GM19099 (cell line): ENCODE measurements around the gene APMAP.

ENCODE experiments used
- POLR2A ChIP-seq: IDR thresholded peaks from 3 replicates; pipeline ENCODE4 v1.6.1; 2011; ENCODE audit warnings: low read depth; ENCODE audit not compliant: insufficient read length; ENCODE audit errors: extremely low read depth

The APMAP gene

GRCh38 chr20:24986436-24987015 is 6.0 kb downstream of the APMAP start:
- TF ChIP-seq POLR2A = no peak

- TF ChIP-seq POLR2A = no peak
Observed at GRCh38 chr20:24985802-24986201, 6.7 kb downstream of the APMAP start.

- no peak for TF ChIP-seq POLR2A
Observed at GRCh38 chr20:24984961-24985640, 7.5 kb downstream of the APMAP start.

- TF ChIP-seq POLR2A = no peak
Observed at GRCh38 chr20:24983896-24984295, 8.7 kb downstream of the APMAP start.

GRCh38 chr20:24981790-24982189 is 10.8 kb downstream of the APMAP start:
- no peak for TF ChIP-seq POLR2A

- TF ChIP-seq POLR2A = no peak
Observed at GRCh38 chr20:24981282-24981681, 11.3 kb downstream of the APMAP start.

GRCh38 chr20:24980291-24981053 is 12.1 kb downstream of the APMAP start:
- TF ChIP-seq POLR2A = no peak

GRCh38 chr20:24979036-24979960 is 13.3 kb downstream of the APMAP start:
- TF ChIP-seq POLR2A = no peak

GRCh38 chr20:24978513-24978912 is 14.0 kb downstream of the APMAP start:
- TF ChIP-seq POLR2A = no peak

- no peak for TF ChIP-seq POLR2A
Observed at GRCh38 chr20:24977797-24978196, 14.8 kb downstream of the APMAP start.

- no peak for TF ChIP-seq POLR2A
Observed at GRCh38 chr20:24977336-24977735, 15.2 kb downstream of the APMAP start.

GRCh38 chr20:24972341-24972740 is 20.2 kb downstream of the APMAP start:
- no peak for TF ChIP-seq POLR2A

- TF ChIP-seq POLR2A = no peak
Observed at GRCh38 chr20:24971376-24972101, 21.0 kb downstream of the APMAP start.

GRCh38 chr20:24970754-24971153 is 21.8 kb downstream of the APMAP start:
- no peak for TF ChIP-seq POLR2A

- TF ChIP-seq POLR2A = no peak
Observed at GRCh38 chr20:24970030-24970553, 22.5 kb downstream of the APMAP start.
